Activated T-helper 9 cell treated with anti-CD3 and anti-CD28 coated beads, Interleukin-2, amount 50 U/mL, for 16 hours (primary cell): ENCODE results near the gene DIS3L2.
"Not testable (repeated sequence)": the region's sequence is repeated elsewhere in the genome, so short reads cannot be mapped to it uniquely, and the experiment has no call there.

ENCODE experiments used
- DNase-seq: peaks from one replicate; pipeline ENCODE4 v3.0.0-alpha.2; 2020; ENCODE audit warnings: low read depth

DIS3L2 gene

DNA sequence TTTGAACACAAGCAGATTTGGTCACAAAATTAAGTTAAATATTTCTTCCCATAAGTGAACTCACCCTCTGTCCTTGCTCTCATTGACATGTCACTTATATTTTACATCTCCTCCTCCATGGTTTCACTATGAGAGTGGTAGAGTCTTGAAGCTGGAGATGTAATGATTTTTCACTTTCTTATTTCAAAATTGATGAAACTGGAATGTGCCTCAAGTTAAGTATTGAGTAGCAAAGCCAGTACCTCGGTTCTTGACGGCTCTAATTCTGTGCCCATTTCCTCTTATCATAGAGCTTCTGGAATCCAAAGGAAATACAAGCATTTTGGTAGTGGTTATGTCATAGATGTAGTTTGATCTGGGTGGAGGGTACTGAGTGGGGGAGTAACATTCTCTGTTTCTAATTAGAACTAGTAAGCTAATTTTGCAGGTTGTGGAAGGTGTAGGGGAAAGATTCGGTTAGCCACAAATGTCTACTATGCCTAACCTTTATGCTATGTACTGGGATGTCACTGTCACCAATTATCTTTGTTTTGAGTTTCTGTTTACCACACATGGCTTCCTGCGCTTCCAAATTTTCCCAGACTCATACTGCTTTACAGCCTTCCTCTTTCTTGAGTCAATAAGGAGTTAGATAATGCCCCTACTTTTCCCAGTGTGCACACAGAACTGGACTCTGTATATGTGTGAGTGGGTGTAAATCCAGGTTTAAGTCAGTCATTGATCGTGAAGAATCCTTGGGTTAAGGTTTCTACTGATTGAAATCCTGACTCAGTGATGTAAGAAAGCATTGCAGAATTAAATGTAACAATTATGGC is 96.8 kb downstream of the DIS3L2 start:
- DNase-seq = no peak

- DNase-seq = no peak
Observed at GRCh38 chr2:232058931-232059330, 97.4 kb downstream of the DIS3L2 start.

DNA sequence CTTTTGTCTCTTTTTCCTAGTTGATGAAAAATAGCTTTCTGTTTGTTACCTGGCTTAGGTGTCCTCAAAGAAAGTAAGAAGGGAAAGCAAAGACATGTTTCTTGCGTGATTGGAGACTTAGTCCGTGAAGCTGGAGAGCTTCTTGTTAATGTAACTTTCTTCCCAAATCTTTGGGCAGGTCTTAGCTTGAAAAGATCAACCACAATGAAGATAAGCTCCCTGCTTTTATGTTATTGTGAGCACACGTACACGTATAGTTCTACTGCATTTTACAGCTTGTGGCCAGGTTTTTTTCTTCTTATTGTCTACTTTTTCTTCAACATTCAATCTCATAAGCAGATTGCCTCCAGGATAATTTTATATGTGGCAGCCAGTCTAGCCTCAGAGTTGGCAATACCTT is 99.8 kb downstream of the DIS3L2 start:
- DNase-seq = no peak

DNA sequence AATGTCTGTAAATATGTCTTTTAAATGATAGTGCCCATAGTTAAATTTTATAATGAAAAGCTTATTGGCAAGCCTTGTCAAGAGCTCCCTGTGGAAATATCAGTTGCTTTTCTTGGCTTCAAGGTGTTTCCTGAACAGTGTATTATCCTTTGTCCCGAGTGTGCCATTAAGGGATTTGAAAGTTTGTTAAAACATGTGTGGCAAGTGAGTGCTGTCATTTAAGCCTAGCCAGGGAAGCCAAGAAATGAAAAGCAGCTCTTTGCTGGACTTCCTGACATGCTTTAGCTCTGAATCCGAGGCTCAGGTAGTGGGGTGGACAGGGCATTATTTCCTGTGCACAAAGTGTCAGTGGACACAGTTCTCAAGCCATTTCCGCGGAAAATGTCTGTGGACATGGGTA is 111.5 kb downstream of the DIS3L2 start:
- DNase-seq = no peak

- DNase-seq = no peak
Observed at GRCh38 chr2:232073699-232074098, 112.2 kb downstream of the DIS3L2 start.

- DNase-seq = no peak
Observed at GRCh38 chr2:232075080-232075479, 113.6 kb downstream of the DIS3L2 start.

GRCh38 chr2:232075859-232076258 is 114.3 kb downstream of the DIS3L2 start:
- DNase-seq = no peak

GRCh38 chr2:232076272-232076671 is 114.8 kb downstream of the DIS3L2 start:
- no peak for DNase-seq

DNA sequence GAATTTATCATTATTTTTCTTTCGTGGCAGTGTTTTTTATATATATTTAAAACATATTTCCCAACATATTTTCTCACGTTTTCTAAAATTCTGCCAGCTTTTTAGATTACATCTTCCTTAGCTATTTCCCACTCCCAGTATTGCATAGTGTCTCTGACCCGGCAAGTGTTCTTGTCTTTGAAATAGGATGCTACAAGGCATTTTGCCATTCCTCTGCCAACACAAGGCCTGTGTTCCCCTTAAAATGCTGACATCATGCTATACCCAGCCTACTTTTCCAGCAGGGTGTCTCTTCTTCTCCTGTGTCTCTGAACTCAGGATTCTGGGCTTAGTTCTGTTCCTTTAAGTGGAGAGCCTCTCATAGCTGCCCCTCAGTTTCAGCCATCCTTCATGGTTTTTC is 115.2 kb downstream of the DIS3L2 start:
- DNase-seq = no peak

DNA sequence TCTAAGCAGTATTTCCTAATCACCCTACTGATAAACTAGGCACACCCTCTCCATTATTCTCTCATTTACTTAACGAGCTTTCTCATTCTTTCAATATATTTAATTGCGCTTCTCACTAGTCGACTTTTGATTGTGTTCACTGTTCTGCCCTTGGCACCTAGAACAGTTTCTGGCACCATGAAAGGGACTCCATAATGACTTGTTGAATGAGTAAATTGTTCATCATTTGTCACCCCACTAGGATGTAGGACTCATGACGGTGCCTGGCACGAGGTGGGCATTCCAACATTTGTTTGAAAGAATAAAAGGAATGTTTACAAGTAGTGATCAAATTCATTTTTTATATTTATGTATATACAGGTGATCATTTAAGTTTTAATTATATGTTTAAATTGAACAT is 123.7 kb downstream of the DIS3L2 start:
- no peak for DNase-seq

DNA sequence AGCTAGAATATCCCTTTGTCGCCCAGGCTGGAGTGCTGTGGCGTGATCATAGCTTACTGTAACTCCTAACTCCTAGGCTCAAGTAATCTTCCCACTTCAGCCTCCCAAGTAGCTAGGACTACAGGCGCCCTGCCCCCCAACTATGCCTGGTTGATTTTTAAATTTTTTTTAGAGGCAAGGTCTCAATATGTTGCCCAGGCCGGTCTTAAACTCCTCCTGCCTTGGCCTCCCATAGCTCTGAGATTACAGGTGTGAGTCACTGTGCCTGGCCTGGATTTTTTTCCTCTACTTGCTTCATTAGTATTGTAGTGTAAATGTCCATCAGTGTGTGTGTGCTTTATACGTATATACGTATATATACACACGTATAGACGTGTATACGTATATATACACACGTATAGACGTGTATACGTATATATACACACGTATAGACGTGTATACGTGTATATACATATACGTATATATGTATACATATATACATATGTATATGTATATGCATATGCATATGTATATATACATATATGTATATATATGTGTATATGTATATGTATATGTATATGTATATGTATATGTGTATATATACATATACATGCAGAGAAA is 124.4 kb downstream of the DIS3L2 start:
- DNase-seq = no peak

DNA sequence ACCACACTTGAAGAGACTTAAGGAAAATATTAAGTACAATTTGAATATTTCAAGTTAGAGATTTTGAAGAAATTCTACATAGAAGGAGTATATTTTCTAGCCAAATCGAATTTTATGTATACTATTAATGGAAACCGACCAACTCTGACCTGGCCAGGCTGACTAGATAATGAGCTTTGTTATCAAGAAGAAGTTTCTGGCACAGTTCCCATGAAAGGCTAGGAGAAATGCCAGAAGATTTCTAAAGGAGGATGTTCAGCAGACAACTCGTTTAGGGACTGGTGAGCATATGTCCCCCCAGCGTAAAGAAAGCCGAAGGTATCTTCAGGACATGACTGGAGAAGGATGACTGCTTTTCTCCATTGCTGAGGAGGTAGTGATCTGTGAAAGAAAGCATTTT is 127.3 kb downstream of the DIS3L2 start:
- no peak for DNase-seq

GRCh38 chr2:232094201-232094600 is 132.7 kb downstream of the DIS3L2 start:
- no peak for DNase-seq

GRCh38 chr2:232094883-232095282 is 133.4 kb downstream of the DIS3L2 start:
- DNase-seq = no peak

GRCh38 chr2:232097260-232097659 is 135.7 kb downstream of the DIS3L2 start:
- no peak for DNase-seq

GRCh38 chr2:232097758-232098157 is 136.2 kb downstream of the DIS3L2 start:
- DNase-seq = no peak

DNA sequence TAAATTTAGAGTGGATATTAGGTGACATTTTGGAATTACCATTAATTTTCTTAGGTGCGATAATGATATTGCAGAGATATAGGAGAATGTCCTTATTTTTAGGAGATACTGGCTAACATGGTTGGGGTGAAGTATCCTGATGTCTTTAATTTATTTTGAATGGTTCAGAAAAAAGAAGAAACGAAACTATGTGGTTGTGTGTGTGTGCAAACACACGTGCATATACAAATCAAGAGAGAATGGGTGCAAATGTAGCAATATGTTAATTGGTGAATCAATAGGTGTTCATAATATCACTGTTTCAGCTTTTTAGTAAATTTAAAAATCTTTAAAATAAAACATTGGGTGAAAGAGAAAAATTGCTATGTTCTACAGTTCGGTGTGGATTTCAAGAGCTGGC is 140.9 kb downstream of the DIS3L2 start:
- DNase-seq = no peak

DNA sequence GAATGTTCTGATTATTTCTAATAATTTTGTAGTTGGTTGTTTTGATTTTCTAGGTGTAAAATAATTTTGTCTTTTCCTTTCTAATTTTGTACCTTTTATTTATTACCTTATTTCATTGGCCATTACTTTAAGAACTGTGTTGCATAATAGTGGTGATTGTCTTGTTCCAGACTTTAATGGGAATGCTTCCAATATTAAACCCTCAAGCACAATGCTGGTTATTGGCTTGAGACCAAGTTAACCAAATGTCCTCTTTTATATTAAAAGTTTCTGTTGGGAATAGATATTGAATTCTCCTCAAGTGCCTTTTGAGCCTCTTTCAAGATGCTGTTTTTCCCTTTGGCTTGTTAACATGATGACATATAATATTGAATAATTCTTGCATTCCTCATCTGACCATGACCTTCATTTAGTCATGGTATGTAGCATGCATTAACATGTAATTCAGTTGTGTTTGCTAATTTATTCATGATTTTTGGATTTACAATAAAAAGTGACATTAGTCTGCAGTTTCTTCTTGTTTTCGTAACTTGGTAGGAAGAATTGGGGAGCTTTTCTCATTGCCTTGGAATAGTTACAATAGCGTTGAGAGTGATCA is 141.7 kb downstream of the DIS3L2 start:
- no peak for DNase-seq

DNA sequence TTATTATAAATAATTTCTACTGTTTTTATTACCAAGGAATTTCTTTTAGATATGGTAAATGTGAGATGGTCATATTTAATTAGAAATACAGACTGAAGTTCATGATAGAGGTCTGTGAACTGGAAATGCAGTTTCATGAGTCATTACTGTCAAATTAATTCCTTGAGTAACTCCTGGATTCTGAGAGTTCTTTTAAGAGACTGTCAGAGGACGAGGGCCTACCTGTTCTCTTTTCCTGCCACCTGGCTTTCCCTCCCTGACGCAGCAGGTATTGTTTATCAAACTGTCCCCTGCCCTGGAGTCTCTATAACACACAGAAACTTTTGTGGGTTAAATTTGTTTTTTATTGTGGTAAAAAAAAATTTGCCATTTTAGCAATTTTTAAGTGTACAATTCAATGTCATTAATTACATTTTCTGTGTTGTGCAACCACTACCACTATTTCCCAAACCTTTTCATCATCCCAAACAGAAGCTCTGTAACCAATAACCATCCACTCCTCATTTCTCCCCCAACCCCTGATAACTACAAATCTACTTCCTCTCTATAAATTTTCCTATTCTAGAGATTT is 142.6 kb downstream of the DIS3L2 start:
- no peak for DNase-seq

- DNase-seq = no peak
Observed at GRCh38 chr2:232111551-232111950, 150.0 kb downstream of the DIS3L2 start.

DNA sequence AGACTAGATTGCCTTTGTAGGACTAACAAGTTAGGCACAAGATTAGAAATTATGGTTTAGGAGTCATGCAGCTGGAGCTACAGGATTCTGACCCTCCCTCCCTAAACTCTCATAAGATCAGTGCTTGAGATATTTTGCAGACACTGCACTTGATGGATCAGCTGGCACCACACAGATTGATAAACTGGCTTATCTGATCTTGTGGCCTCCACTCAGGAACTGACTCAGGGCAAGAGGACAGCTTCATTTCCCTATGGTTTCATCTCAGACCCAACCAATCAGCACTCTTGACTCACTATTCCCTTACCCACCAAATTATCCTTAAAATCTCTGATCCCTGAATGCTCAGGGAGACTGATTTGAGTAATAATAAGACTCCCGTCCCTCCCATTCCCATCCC is 152.3 kb downstream of the DIS3L2 start:
- DNase-seq = no peak

DNA sequence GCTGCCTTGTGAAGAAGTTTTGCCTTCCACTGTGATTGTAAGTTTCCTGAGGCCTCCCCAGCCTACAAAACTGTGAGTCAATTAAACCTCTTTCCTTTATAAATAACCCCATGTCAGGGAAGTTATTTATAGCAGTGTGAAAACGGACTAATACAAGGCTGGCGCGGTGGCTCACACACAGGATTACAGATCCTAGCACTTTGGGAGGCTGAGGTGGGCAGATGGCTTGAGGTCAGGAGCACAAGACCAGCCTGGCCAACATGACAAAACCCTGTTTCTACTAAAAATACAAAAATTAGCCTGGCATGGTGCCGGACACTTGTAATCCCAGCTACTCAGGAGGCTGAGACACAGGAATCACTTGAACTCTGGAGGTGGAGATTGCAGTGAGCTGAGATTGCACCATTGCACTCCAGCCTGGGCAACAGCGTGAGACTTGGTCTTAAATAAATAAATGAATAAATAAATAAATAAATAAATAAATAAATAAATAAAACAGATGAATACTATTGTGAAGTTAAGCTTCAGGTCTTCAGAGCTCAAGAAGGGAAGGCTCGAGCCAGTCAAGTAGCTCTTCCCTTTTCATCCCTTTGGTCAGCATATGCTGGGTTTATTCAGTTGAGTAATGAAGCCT is 154.3 kb downstream of the DIS3L2 start:
- not testable (repeated sequence) for DNase-seq

DNA sequence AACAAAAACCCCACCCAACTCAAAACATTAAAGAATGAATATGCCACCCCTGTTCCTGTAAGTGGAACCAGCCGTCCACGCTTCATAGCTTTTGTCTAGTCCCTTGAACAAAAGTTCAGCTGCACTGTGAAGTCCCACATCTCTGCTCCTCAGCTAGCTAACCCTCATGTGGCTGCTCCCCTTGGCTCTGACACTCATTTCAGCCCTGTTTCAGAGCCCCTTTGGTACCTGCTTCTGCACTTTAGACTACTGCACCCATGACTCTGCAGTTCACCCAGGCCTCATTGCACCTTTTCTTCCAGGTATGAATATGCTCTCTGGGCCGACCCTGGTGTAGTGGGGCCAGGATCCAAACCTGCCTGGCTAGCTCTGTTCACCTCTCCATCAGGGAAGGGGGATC is 155.3 kb downstream of the DIS3L2 start:
- no peak for DNase-seq
